ENCODE measurements around the gene MYO7B.

GRCh38 chr2:127590386-127591190 lies 55.1 kb downstream of the MYO7B start:
- no peak for TF ChIP-seq CTCF (conservative IDR thresholded peaks at IDR 0.05 in 1 of 2, IDR thresholded peaks at IDR 0.05 in 1 of 2; ENCODE audit: low read depth in 1 of 2, low read length in 2 of 2)
- no peak for TF ChIP-seq EZH2 (IDR thresholded peaks at IDR 0.05; ENCODE audit: low read length, missing control alignments)
